Measurements from ENCODE around the gene SLC25A38. TPM values are rescaled to one million over a fixed set of nuclear protein-coding genes. Genes with fewer than 3 reads are reported as not detected.

SLC25A38 gene
- total RNA-seq, 2 experiments from 2014 or later, result 36.2 to 55.9 TPM

- CTCF ChIA-PET, result interaction anchor here (7.2 kb wide), 1 partner anchor 91 kb away, joined by 107 read pairs; no protein-coding TSS in a partner anchor
- DNase-seq, result peak; percentile 33
- H3K27me3 Mint-ChIP-seq, result no peaks in the 10 kb centered on the region
- H3K4me3 Mint-ChIP-seq, result no peak overlapping the region
- H3K4me1 Mint-ChIP-seq, result peaks cover 35% of the 10 kb centered on the region
- no peaks in the 10 kb centered on the region for H3K9me3 Mint-ChIP-seq (ENCODE audit: low read depth)
- peaks cover 3% of the 10 kb centered on the region for H3K36me3 Mint-ChIP-seq
- no peak for ATAC-seq
- H3K27ac Mint-ChIP-seq, result peak overlapping the region; percentile 45
These were observed 1.7 kb upstream of the SLC25A38 start for GRCh38 chr3:39381432-39381831.

GRCh38 chr3:39383881-39384664, 903 bp downstream of the SLC25A38 start:
- CTCF ChIA-PET, result interaction anchor here (0.7 to 2.3 kb wide), 9 partner anchors 15 to 733 kb away, joined by 3 to 10 read pairs (median 4); partner anchors contain the start of gene RPSA
- Mint-ChIP-seq H3K4me3 (peak overlapping the region; percentile 96), H3K4me1 (peaks cover 54% of the 10 kb centered on the region), H3K36me3 (peaks cover 9% of the 10 kb centered on the region), H3K27ac (peak overlapping the region; percentile 99), H3K27me3 (no peaks in the 10 kb centered on the region), H3K9me3 (ENCODE audit: low read depth) (no peaks in the 10 kb centered on the region)
- DNase-seq, result peak; percentile 97
- peak; percentile 84 for ATAC-seq

- peaks cover 59% of the 10 kb centered on the region for H3K4me1 Mint-ChIP-seq
- CTCF ChIA-PET, result interaction anchor here (0.9 to 2.3 kb wide), 8 partner anchors 14 to 96 kb away, joined by 3 to 10 read pairs (median 4); partner anchors contain the start of gene RPSA
- DNase-seq (no peak), ATAC-seq (no peak)
- no peaks in the 10 kb centered on the region for H3K27me3 Mint-ChIP-seq
- H3K36me3 Mint-ChIP-seq, result peaks cover 14% of the 10 kb centered on the region
- H3K4me3 Mint-ChIP-seq, result peak overlapping the region; percentile 96
- H3K9me3 Mint-ChIP-seq (ENCODE audit: low read depth), result no peaks in the 10 kb centered on the region
- H3K27ac Mint-ChIP-seq, result peak overlapping the region; percentile 62
These were observed 1.5 kb downstream of the SLC25A38 start for GRCh38 chr3:39384665-39385000.

GRCh38 chr3:39385456-39386090, 2.4 kb downstream of the SLC25A38 start:
- H3K9me3 Mint-ChIP-seq (ENCODE audit: low read depth), result no peaks in the 10 kb centered on the region
- ATAC-seq (no peak), DNase-seq (no peak)
- peak overlapping the region; percentile 62 for H3K27ac Mint-ChIP-seq
- H3K4me1 Mint-ChIP-seq, result peaks cover 63% of the 10 kb centered on the region
- peaks cover 19% of the 10 kb centered on the region for H3K36me3 Mint-ChIP-seq
- peak overlapping the region; percentile 96 for H3K4me3 Mint-ChIP-seq
- CTCF ChIA-PET, result interaction anchor here (1.3 to 2.3 kb wide), 6 partner anchors 16 to 97 kb away, joined by 3 to 10 read pairs (median 8); partner anchors contain the start of gene RPSA
- no peaks in the 10 kb centered on the region for H3K27me3 Mint-ChIP-seq

- DNase-seq, result peak; percentile 36
- Mint-ChIP-seq H3K36me3 (peaks cover 27% of the 10 kb centered on the region), H3K4me1 (peaks cover 71% of the 10 kb centered on the region), H3K4me3 (no peak overlapping the region), H3K27ac (peak overlapping the region; percentile 11), H3K9me3 (ENCODE audit: low read depth) (no peaks in the 10 kb centered on the region), H3K27me3 (no peaks in the 10 kb centered on the region)
- CTCF ChIA-PET, result interaction anchor here (1.3 to 2.0 kb wide), 4 partner anchors 15 to 98 kb away, joined by 3 to 9 read pairs (median 6); partner anchors contain the start of gene RPSA
- ATAC-seq, result no peak
These were observed 3.1 kb downstream of the SLC25A38 start for GRCh38 chr3:39386318-39386717.

GRCh38 chr3:39387411-39387975, 4.3 kb downstream of the SLC25A38 start:
- peaks cover 36% of the 10 kb centered on the region for H3K36me3 Mint-ChIP-seq
- no peak overlapping the region for H3K4me3 Mint-ChIP-seq
- no peaks in the 10 kb centered on the region for H3K9me3 Mint-ChIP-seq (ENCODE audit: low read depth)
- DNase-seq (no peak), ATAC-seq (no peak)
- H3K27me3 Mint-ChIP-seq, result no peaks in the 10 kb centered on the region
- H3K4me1 Mint-ChIP-seq, result peaks cover 65% of the 10 kb centered on the region
- peak overlapping the region; percentile 83 for H3K27ac Mint-ChIP-seq
- CTCF ChIA-PET, result interaction anchor here (1.8 to 2.0 kb wide), 3 partner anchors 19 to 99 kb away, joined by 5 to 9 read pairs (median 7); partner anchors contain the start of gene RPSA

GRCh38 chr3:39388153-39388552, 5.0 kb downstream of the SLC25A38 start:
- DNase-seq (no peak), ATAC-seq (no peak)
- H3K9me3 Mint-ChIP-seq (ENCODE audit: low read depth), result no peaks in the 10 kb centered on the region
- H3K4me1 Mint-ChIP-seq, result peaks cover 61% of the 10 kb centered on the region
- H3K4me3 Mint-ChIP-seq, result no peak overlapping the region
- H3K36me3 Mint-ChIP-seq, result peaks cover 41% of the 10 kb centered on the region
- no peaks in the 10 kb centered on the region for H3K27me3 Mint-ChIP-seq
- H3K27ac Mint-ChIP-seq, result peak overlapping the region; percentile 83
- CTCF ChIA-PET, result interaction anchor here (1.0 to 2.9 kb wide), 5 partner anchors 10 to 198 kb away, joined by 3 to 13 read pairs (median 7); partner anchors contain the start of gene RPSA

GRCh38 chr3:39388741-39389248, 5.6 kb downstream of the SLC25A38 start:
- Mint-ChIP-seq H3K9me3 (ENCODE audit: low read depth) (no peaks in the 10 kb centered on the region), H3K36me3 (peaks cover 45% of the 10 kb centered on the region), H3K4me3 (peak overlapping the region; percentile 57), H3K27me3 (no peaks in the 10 kb centered on the region), H3K4me1 (peaks cover 61% of the 10 kb centered on the region), H3K27ac (peak overlapping the region; percentile 83)
- ATAC-seq (peak; percentile 46), DNase-seq (no peak)
- CTCF ChIA-PET, result interaction anchor here (0.6 to 2.9 kb wide), 7 partner anchors 11 to 199 kb away, joined by 3 to 13 read pairs (median 5); partner anchors contain the start of gene RPSA

GRCh38 chr3:39390181-39390580, 7.0 kb downstream of the SLC25A38 start:
- Mint-ChIP-seq H3K4me1 (peaks cover 58% of the 10 kb centered on the region), H3K27me3 (no peaks in the 10 kb centered on the region), H3K4me3 (no peak overlapping the region), H3K36me3 (peaks cover 59% of the 10 kb centered on the region), H3K9me3 (ENCODE audit: low read depth) (no peaks in the 10 kb centered on the region), H3K27ac (peak overlapping the region; percentile 55)
- no peak for DNase-seq
- no peak for ATAC-seq
- CTCF ChIA-PET, result interaction anchor here (1.3 to 2.9 kb wide), 2 partner anchors 18 to 102 kb away, joined by 5 to 13 read pairs; partner anchors contain the start of gene RPSA

GRCh38 chr3:39396690-39397089, 13.5 kb downstream of the SLC25A38 start:
- H3K4me3 Mint-ChIP-seq, result no peak overlapping the region
- ATAC-seq, result no peak
- peak overlapping the region; percentile 41 for H3K27ac Mint-ChIP-seq

GRCh38 chr3:39398700-39399099, 15.5 kb downstream of the SLC25A38 start:
- Mint-ChIP-seq H3K27ac (no peak overlapping the region), H3K4me3 (no peak overlapping the region), H3K36me3 (peaks cover 59% of the 10 kb centered on the region), H3K27me3 (no peaks in the 10 kb centered on the region), H3K9me3 (ENCODE audit: low read depth) (no peaks in the 10 kb centered on the region), H3K4me1 (peaks cover 25% of the 10 kb centered on the region)
- CTCF ChIA-PET, result interaction anchor here (1.2 to 2.4 kb wide), 3 partner anchors 8 to 110 kb away, joined by 4 to 11 read pairs (median 6); partner anchors contain the start of gene RPSA
- DNase-seq (no peak), ATAC-seq (no peak)

More at GRCh38 chr3:39396690-39397089, 13.5 kb downstream of the SLC25A38 start:
- Mint-ChIP-seq H3K9me3 (ENCODE audit: low read depth) (no peaks in the 10 kb centered on the region), H3K36me3 (peaks cover 71% of the 10 kb centered on the region), H3K27me3 (no peaks in the 10 kb centered on the region), H3K4me1 (peaks cover 19% of the 10 kb centered on the region)
- no peak for DNase-seq
- CTCF ChIA-PET, result interaction anchor here (1.3 to 2.4 kb wide), 2 partner anchors 10 to 11 kb away, joined by 4 to 11 read pairs; partner anchors contain the start of gene RPSA

- Mint-ChIP-seq H3K4me1 (peaks cover 36% of the 10 kb centered on the region), H3K27ac (peak overlapping the region; percentile 79), H3K4me3 (no peak overlapping the region), H3K36me3 (peaks cover 31% of the 10 kb centered on the region), H3K27me3 (no peaks in the 10 kb centered on the region), H3K9me3 (ENCODE audit: low read depth) (no peaks in the 10 kb centered on the region)
- ATAC-seq (no peak), DNase-seq (peak; percentile 57)
- CTCF ChIA-PET, result interaction anchor here (0.9 to 1.4 kb wide), 4 partner anchors 13 to 109 kb away, joined by 3 to 5 read pairs (median 4); no protein-coding TSS in a partner anchor
These were observed 18.8 kb downstream of the SLC25A38 start for GRCh38 chr3:39401983-39402382.

Measured in activated CD8-positive, alpha-beta memory T cell treated with anti-CD3 and anti-CD28 coated beads, Interleukin-2, amount 10 ng/mL, durations not matched to agents 7 days and 5 days (primary cell).